ENCODE measurements around the gene RFX1.

DNA sequence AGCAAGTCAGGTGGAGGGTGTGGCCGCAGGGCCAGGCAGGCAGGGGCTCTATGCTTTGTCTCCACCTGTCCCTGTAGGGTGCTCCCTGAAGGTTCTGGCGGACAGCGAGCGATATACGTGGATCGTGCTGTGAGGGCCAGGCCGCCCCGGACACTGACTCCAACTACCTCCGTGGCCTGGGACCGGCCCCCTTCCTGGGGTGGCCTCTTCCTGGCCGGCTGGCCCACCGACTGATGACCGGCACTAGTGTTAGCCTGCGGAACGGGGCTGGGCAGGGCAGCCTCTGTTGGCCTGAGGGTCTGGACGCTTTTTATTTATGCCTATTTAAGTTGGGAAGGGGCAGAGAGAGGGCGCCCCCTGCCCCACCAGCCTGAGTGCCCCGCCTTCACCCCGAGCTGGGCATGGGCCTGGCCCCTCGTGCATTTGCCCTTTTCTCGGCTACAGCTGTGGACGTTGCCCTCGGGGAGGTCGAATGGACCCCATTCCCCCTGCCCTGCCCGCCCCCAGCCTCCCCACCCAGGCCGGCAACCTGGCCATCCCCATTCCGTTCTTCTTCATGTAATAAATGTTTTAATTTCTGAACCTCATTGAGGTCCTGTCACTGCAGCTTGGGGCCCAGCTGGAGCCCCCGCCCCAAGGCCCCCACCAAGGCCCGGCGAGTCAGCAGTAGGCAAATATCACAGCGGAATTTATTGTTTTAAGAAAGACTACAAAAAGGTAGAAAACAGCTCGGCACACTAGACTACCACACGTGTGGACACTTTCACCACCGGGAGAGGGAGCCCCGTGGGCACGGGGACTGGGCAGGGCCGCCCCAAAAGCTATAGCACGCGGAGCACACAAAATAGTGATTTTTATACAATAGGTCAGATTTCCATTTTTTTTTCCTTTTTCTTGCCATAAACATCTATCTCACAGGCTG, 45.0 kb downstream of the RFX1 start:
- TF ChIP-seq EP300 (IDR thresholded peaks at IDR 0.05; ENCODE audit: borderline replicate concordance) (no peak), YY1 (IDR thresholded peaks at IDR 0.05; ENCODE audit: low read depth) (no peak), REST (IDR thresholded peaks at IDR 0.05; ENCODE audit: low read depth) (no peak), TAF1 (IDR thresholded peaks at IDR 0.05; ENCODE audit: low read depth) (no peak), EGR1 (IDR thresholded peaks at IDR 0.05) (no peak), USF1 (IDR thresholded peaks at IDR 0.05) (no peak), TCF12 (IDR thresholded peaks at IDR 0.05; ENCODE audit: low read depth) (no peak), CREB1 (IDR thresholded peaks at IDR 0.05; ENCODE audit: low read depth) (no peak)

Measured in Ishikawa (cell line).